ENCODE data around the gene FAM237B. TPM values are rescaled to one million over a fixed set of nuclear protein-coding genes. Genes with fewer than 3 reads are reported as not detected.

The FAM237B gene
- total RNA-seq, 1 experiment from 2014 or later = not detected

- H3K27me3 ChIP-seq (replicated peaks; ENCODE audit: insufficient read depth, low read depth, low read length, poor library complexity) = peaks cover 11% of the 10 kb centered on the region
- BruUV-seq (replicated peaks) = no TSS peak
- CTCF ChIA-PET = no interaction called here
- DNase-seq (ENCODE audit: low spot score) = peak; percentile 17
- no peak overlapping the region for H3K27ac ChIP-seq (ENCODE audit: low read depth, low read length, poor library complexity, severe bottlenecking)
- no peak for TF ChIP-seq EZH2 (IDR thresholded peaks at IDR 0.05; ENCODE audit: borderline replicate concordance, low read depth, low read length, poor library complexity, severe bottlenecking)
- TF ChIP-seq CTCF (conservative IDR thresholded peaks at IDR 0.05; ENCODE audit: low read depth, low read length) = no peak
- POLR2A ChIA-PET (ENCODE audit: low non-redundant PET) = no interaction called here
- no peaks in the 10 kb centered on the region for H3K36me3 ChIP-seq (ENCODE audit: insufficient read depth, low read length, poor library complexity, severe bottlenecking)
- H3K9me3 ChIP-seq (ENCODE audit: low read depth, low read length, poor library complexity, severe bottlenecking) = no peaks in the 10 kb centered on the region
- intact Hi-C loops (cut with micrococcal nuclease; ENCODE audit: unreplicated experiment) = no loop called here
- no peak overlapping the region for H3K4me3 ChIP-seq (ENCODE audit: low read depth, low read length, poor library complexity, severe bottlenecking)
- H3K4me1 ChIP-seq (ENCODE audit: insufficient read depth, low read length, poor library complexity, severe bottlenecking) = no peaks in the 10 kb centered on the region
Measured at GRCh38 chr7:90326500-90326899, 5.4 kb upstream of the FAM237B start.

GRCh38 chr7:90322837-90323236 is 1.7 kb upstream of the FAM237B start:
- intact Hi-C loops (cut with micrococcal nuclease; ENCODE audit: unreplicated experiment) = no loop called here
- POLR2A ChIA-PET (ENCODE audit: low non-redundant PET) = no interaction called here
- no peaks in the 10 kb centered on the region for H3K4me1 ChIP-seq (ENCODE audit: insufficient read depth, low read length, poor library complexity, severe bottlenecking)
- H3K4me3 ChIP-seq (ENCODE audit: low read depth, low read length, poor library complexity, severe bottlenecking) = no peak overlapping the region
- H3K27ac ChIP-seq (ENCODE audit: low read depth, low read length, poor library complexity, severe bottlenecking) = no peak overlapping the region
- no peak for TF ChIP-seq EZH2 (IDR thresholded peaks at IDR 0.05; ENCODE audit: borderline replicate concordance, low read depth, low read length, poor library complexity, severe bottlenecking)
- TF ChIP-seq CTCF (conservative IDR thresholded peaks at IDR 0.05; ENCODE audit: low read depth, low read length) = no peak
- H3K27me3 ChIP-seq (replicated peaks; ENCODE audit: insufficient read depth, low read depth, low read length, poor library complexity) = peaks cover 20% of the 10 kb centered on the region
- H3K9me3 ChIP-seq (ENCODE audit: low read depth, low read length, poor library complexity, severe bottlenecking) = no peaks in the 10 kb centered on the region
- BruUV-seq (replicated peaks) = no TSS peak
- no peaks in the 10 kb centered on the region for H3K36me3 ChIP-seq (ENCODE audit: insufficient read depth, low read length, poor library complexity, severe bottlenecking)
- no peak for DNase-seq (ENCODE audit: low spot score)
- CTCF ChIA-PET = no interaction called here

GRCh38 chr7:90320418-90320800 is 695 bp downstream of the FAM237B start:
- H3K4me1 ChIP-seq (ENCODE audit: insufficient read depth, low read length, poor library complexity, severe bottlenecking) = no peaks in the 10 kb centered on the region
- BruUV-seq (replicated peaks) = no TSS peak
- H3K36me3 ChIP-seq (ENCODE audit: insufficient read depth, low read length, poor library complexity, severe bottlenecking) = no peaks in the 10 kb centered on the region
- intact Hi-C loops (cut with micrococcal nuclease; ENCODE audit: unreplicated experiment) = no loop called here
- H3K9me3 ChIP-seq (ENCODE audit: low read depth, low read length, poor library complexity, severe bottlenecking) = no peaks in the 10 kb centered on the region
- ChIA-PET POLR2A (ENCODE audit: low non-redundant PET) (no interaction called here), CTCF (no interaction called here)
- H3K27me3 ChIP-seq (replicated peaks; ENCODE audit: insufficient read depth, low read depth, low read length, poor library complexity) = peaks cover 20% of the 10 kb centered on the region
- TF ChIP-seq CTCF (conservative IDR thresholded peaks at IDR 0.05; ENCODE audit: low read depth, low read length) = no peak
- no peak for TF ChIP-seq EZH2 (IDR thresholded peaks at IDR 0.05; ENCODE audit: borderline replicate concordance, low read depth, low read length, poor library complexity, severe bottlenecking)
- peak overlapping the region; percentile 47 for H3K4me3 ChIP-seq (ENCODE audit: low read depth, low read length, poor library complexity, severe bottlenecking)
- H3K27ac ChIP-seq (ENCODE audit: low read depth, low read length, poor library complexity, severe bottlenecking) = no peak overlapping the region
- no peak for DNase-seq (ENCODE audit: low spot score)
